Fibroblast of lung (primary cell): ENCODE measurements around the gene VWF. TPM values are rescaled to one million over a fixed set of nuclear protein-coding genes. Genes with fewer than 3 reads are reported as not detected.

Experiments used
- DNase-seq, 2 donors: peaks; one replicate each; pipeline versions ENCODE4 v3.0.0 to v3.0.0-alpha.2; 2010; ENCODE audit warnings: low read depth in 2 of 2
- H2AFZ ChIP-seq: 2 replicates; pipeline ENCODE4 v1.5.1; 2012; ENCODE audit warnings: low read length, control low read depth, inconsistent platforms
- H3K27ac ChIP-seq: 2 replicates; pipeline ENCODE4 v1.5.1; 2011; ENCODE audit warnings: low read length, control low read depth; ENCODE audit not compliant: insufficient read depth
- H3K27me3 ChIP-seq: 2 replicates; pipeline ENCODE4 v1.5.1; 2011; ENCODE audit warnings: mild to moderate bottlenecking, low read length; ENCODE audit not compliant: control insufficient read depth, insufficient read depth
- H3K36me3 ChIP-seq: 2 replicates; pipeline ENCODE4 v1.5.1; 2011; ENCODE audit warnings: low read length; ENCODE audit not compliant: control insufficient read depth, insufficient read depth
- H3K4me1 ChIP-seq: 2 replicates; pipeline ENCODE4 v1.5.1; 2011; ENCODE audit warnings: low read length; ENCODE audit not compliant: control insufficient read depth, insufficient read depth; ENCODE audit errors: extremely low read depth
- H3K4me2 ChIP-seq: 2 replicates; pipeline ENCODE4 v1.5.1; 2011; ENCODE audit warnings: low read length, control low read depth; ENCODE audit not compliant: insufficient read depth; ENCODE audit errors: extremely low read depth
- H3K4me3 ChIP-seq, 4 experiments: fragments of 200-600 bp in 1 of 4; sonication (generic) in 1 of 4; replicated peaks in 1 of 4; 2 replicates each; pipeline ENCODE4 v1.5.1; 2011 to 2016; ENCODE audit warnings: low read length in 4 of 4, low read depth in 3 of 4, mild to moderate bottlenecking in 3 of 4, control low read depth in 2 of 4, inconsistent platforms in 1 of 4, mixed read lengths in 1 of 4; ENCODE audit not compliant: insufficient read depth in 1 of 4; ENCODE audit errors: control extremely low read depth in 1 of 4
- H3K79me2 ChIP-seq: 2 replicates; pipeline ENCODE4 v1.5.1; 2012; ENCODE audit warnings: mild to moderate bottlenecking, low read length, inconsistent platforms; ENCODE audit not compliant: control insufficient read depth, insufficient read depth
- H3K9ac ChIP-seq: 2 replicates; pipeline ENCODE4 v1.5.1; 2011; ENCODE audit warnings: mild to moderate bottlenecking, low read length, control low read depth; ENCODE audit not compliant: insufficient read depth
- H3K9me3 ChIP-seq: 2 replicates; pipeline ENCODE4 v1.5.1; 2012; ENCODE audit warnings: low read depth, low read length; ENCODE audit not compliant: control insufficient read depth, insufficient read depth
- H4K20me1 ChIP-seq: 2 replicates; pipeline ENCODE4 v1.5.1; 2011; ENCODE audit warnings: low read length; ENCODE audit not compliant: control insufficient read depth, insufficient read depth; ENCODE audit errors: extremely low read depth
- EZH2 ChIP-seq: IDR thresholded peaks from 2 replicates; pipeline ENCODE4 v1.5.1; 2012; ENCODE audit warnings: low read length, control low read depth, mild to moderate bottlenecking; ENCODE audit errors: missing control alignments
- polyA plus RNA-seq, 2 donors: library from polyadenylated mRNA; depleted of rRNA in 1 of 2; stranded (reverse) in 1 of 2; unstranded in 1 of 2; fragments of >200 nt; gene quantifications; 2 replicates each; pipeline ENCODE4 v1.2.1, GENCODE V29; 2011 to 2012; ENCODE audit warnings: missing spikeins in 1 of 2
- total RNA-seq: library from RNA; depleted of rRNA; stranded (reverse); fragments of >200 nt; gene quantifications from 2 replicates; pipeline ENCODE4 v1.2.1, GENCODE V29; 2014
- TF ChIP-seq, protein P1 (sequence below), 2 donors: IDR thresholded peaks in 1 of 2; conservative IDR thresholded peaks in 1 of 2; 1 replicate in 1 of 2; 2 replicates in 1 of 2; pipeline ENCODE4 v1.5.1; 2011 to 2012; ENCODE audit warnings: low read length in 2 of 2, control low read depth in 1 of 2, inconsistent platforms in 1 of 2, low read depth in 1 of 2, mild to moderate bottlenecking in 1 of 2

The VWF gene
- total and polyA plus RNA-seq, 2 donors (not counting 1 experiment from before 2014, with no cell fraction given), result 0.15 to 1.7 TPM

- H3K4me1 ChIP-seq, result no peaks in the 10 kb centered on the region
- TF ChIP-seq, protein P1, sequence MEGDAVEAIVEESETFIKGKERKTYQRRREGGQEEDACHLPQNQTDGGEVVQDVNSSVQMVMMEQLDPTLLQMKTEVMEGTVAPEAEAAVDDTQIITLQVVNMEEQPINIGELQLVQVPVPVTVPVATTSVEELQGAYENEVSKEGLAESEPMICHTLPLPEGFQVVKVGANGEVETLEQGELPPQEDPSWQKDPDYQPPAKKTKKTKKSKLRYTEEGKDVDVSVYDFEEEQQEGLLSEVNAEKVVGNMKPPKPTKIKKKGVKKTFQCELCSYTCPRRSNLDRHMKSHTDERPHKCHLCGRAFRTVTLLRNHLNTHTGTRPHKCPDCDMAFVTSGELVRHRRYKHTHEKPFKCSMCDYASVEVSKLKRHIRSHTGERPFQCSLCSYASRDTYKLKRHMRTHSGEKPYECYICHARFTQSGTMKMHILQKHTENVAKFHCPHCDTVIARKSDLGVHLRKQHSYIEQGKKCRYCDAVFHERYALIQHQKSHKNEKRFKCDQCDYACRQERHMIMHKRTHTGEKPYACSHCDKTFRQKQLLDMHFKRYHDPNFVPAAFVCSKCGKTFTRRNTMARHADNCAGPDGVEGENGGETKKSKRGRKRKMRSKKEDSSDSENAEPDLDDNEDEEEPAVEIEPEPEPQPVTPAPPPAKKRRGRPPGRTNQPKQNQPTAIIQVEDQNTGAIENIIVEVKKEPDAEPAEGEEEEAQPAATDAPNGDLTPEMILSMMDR (conservative IDR thresholded peaks at IDR 0.05 in 1 of 2, IDR thresholded peaks at IDR 0.05 in 1 of 2; ENCODE audit: low read depth in 1 of 2, low read length in 2 of 2), result peak; percentile 95 to 97
- no peak for TF ChIP-seq EZH2
- no peaks in the 10 kb centered on the region for H4K20me1 ChIP-seq
- H3K27me3 ChIP-seq, result peaks cover 2% of the 10 kb centered on the region
- no peaks in the 10 kb centered on the region for H3K36me3 ChIP-seq
- no peaks in the 10 kb centered on the region for H3K9me3 ChIP-seq
- H3K9ac ChIP-seq, result no peak overlapping the region
- no peak overlapping the region for H3K27ac ChIP-seq
- no peak overlapping the region for H2AFZ ChIP-seq
- peak; percentile 57 to 75 for DNase-seq
- H3K79me2 ChIP-seq, result no peaks in the 10 kb centered on the region
- H3K4me3 ChIP-seq, result no peak overlapping the region
- no peak overlapping the region for H3K4me2 ChIP-seq
Measured at GRCh38 chr12:5988659-5989116, 135.8 kb downstream of the VWF start.

- no peak overlapping the region for H3K4me2 ChIP-seq
- no peak overlapping the region for H3K9ac ChIP-seq
- no peaks in the 10 kb centered on the region for H3K4me1 ChIP-seq
- H3K9me3 ChIP-seq, result no peaks in the 10 kb centered on the region
- H4K20me1 ChIP-seq, result no peaks in the 10 kb centered on the region
- no peak overlapping the region for H2AFZ ChIP-seq
- no peak for DNase-seq
- H3K27ac ChIP-seq, result no peak overlapping the region
- H3K36me3 ChIP-seq, result no peaks in the 10 kb centered on the region
- no peak for TF ChIP-seq EZH2
- TF ChIP-seq, protein P1 (conservative IDR thresholded peaks at IDR 0.05 in 1 of 2, IDR thresholded peaks at IDR 0.05 in 1 of 2; ENCODE audit: low read depth in 1 of 2, low read length in 2 of 2), result no peak
- no peaks in the 10 kb centered on the region for H3K79me2 ChIP-seq
- H3K27me3 ChIP-seq, result peaks cover 2% of the 10 kb centered on the region
- no peak overlapping the region for H3K4me3 ChIP-seq
Measured at GRCh38 chr12:5988088-5988487, 136.4 kb downstream of the VWF start.

DNA sequence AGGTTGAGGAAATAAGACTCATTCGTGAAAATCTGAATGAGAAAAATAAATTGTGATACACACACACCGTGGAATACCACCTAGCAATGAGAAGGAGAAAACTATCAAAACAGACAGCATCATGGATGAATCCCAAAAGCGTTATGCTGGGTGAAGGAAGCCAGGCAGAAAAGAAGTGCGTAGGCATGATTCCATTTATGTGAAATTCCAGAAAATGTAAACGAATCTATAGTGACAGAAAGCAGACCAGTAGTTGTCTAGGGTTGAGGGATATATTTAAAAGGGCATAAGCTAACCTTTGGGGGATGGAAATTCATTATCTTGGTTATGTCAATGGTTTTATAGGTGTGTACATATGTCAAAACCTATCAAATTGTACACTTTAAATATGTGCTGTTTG lies 136.9 kb downstream of the VWF start:
- Histone ChIP-seq H3K27ac (no peak overlapping the region), H3K36me3 (no peaks in the 10 kb centered on the region), H2AFZ (no peak overlapping the region), H3K9me3 (no peaks in the 10 kb centered on the region), H3K4me1 (no peaks in the 10 kb centered on the region), H4K20me1 (no peaks in the 10 kb centered on the region), H3K79me2 (no peaks in the 10 kb centered on the region), H3K27me3 (peaks cover 2% of the 10 kb centered on the region), H3K4me3 (no peak overlapping the region), H3K4me2 (no peak overlapping the region), H3K9ac (no peak overlapping the region)
- no peak for DNase-seq
- no peak for TF ChIP-seq EZH2
- TF ChIP-seq, protein P1 (conservative IDR thresholded peaks at IDR 0.05 in 1 of 2, IDR thresholded peaks at IDR 0.05 in 1 of 2; ENCODE audit: low read depth in 1 of 2, low read length in 2 of 2), result no peak
